ENCODE measurements around the gene SPRR2B. TPM values are rescaled to one million over a fixed set of nuclear protein-coding genes. Genes with fewer than 3 reads are reported as not detected.

The SPRR2B gene
- polyA plus RNA-seq, 3 donors: not detected

GRCh38 chr1:153087652-153088051, 16.2 kb upstream of the SPRR2B start:
- no peak overlapping the region for H3K27ac ChIP-seq (ENCODE audit: low read depth in 1 of 2, low read length in 2 of 2)
- no peak overlapping the region for H3K27ac Mint-ChIP-seq
- H3K4me1 Mint-ChIP-seq: no peaks in the 10 kb centered on the region
- no peak for TF ChIP-seq CTCF (IDR thresholded peaks at IDR 0.05)
- H3K36me3 Mint-ChIP-seq: no peaks in the 10 kb centered on the region
- no peak overlapping the region for H3K4me2 ChIP-seq (replicated peaks; ENCODE audit: extremely low read depth, low read length, poor library complexity, severe bottlenecking)
- H3K4me3 ChIP-seq (replicated peaks in 1 of 3; ENCODE audit: low read depth in 2 of 3, low read length in 3 of 3): no peak overlapping the region
- no peaks in the 10 kb centered on the region for H3K27me3 ChIP-seq (ENCODE audit: control insufficient read depth in 2 of 2, insufficient read depth in 2 of 2, low read length in 2 of 2)
- no peaks in the 10 kb centered on the region for H3K79me2 ChIP-seq (ENCODE audit: insufficient read depth, low read length)
- no peak overlapping the region for H3K4me3 Mint-ChIP-seq
- no peaks in the 10 kb centered on the region for H3K4me1 ChIP-seq (ENCODE audit: control insufficient read depth in 1 of 2, insufficient read depth in 2 of 2, low read length in 2 of 2)
- DNase-seq: no peak
- H3K36me3 ChIP-seq (replicated peaks in 1 of 2; ENCODE audit: control insufficient read depth in 1 of 2, insufficient read depth in 2 of 2, low read length in 2 of 2): no peaks in the 10 kb centered on the region
- H3K9me3 ChIP-seq (replicated peaks in 1 of 2; ENCODE audit: control insufficient read depth in 1 of 2, insufficient read depth in 1 of 2, low read length in 2 of 2): no peaks in the 10 kb centered on the region
- intact Hi-C loops (cut with micrococcal nuclease): no loop called here
- no peak overlapping the region for H3K9ac ChIP-seq (ENCODE audit: insufficient read depth, low read length, poor library complexity, severe bottlenecking)
- WGBS (ENCODE audit: insufficient coverage): 100% methylated on average over 1 of the region's 1 CpG
- H3K9me3 Mint-ChIP-seq: peaks cover 0 to 6% (median 3%) of the 10 kb centered on the region in 7 donors
- no peaks in the 10 kb centered on the region for H4K20me1 ChIP-seq (ENCODE audit: insufficient read depth, low read length)
- no peak overlapping the region for H2AFZ ChIP-seq (ENCODE audit: insufficient read depth, low read depth, low read length, poor library complexity, severe bottlenecking)
- H3K27me3 Mint-ChIP-seq (ENCODE audit: low read depth in 3 of 3): peaks cover 3 to 17% (median 5%) of the 10 kb centered on the region in 3 donors

GRCh38 chr1:153081736-153082135, 10.3 kb upstream of the SPRR2B start:
- Mint-ChIP-seq H3K36me3 (no peaks in the 10 kb centered on the region), H3K4me3 (no peak overlapping the region), H3K27ac (no peak overlapping the region), H3K27me3 (ENCODE audit: low read depth in 3 of 3) (peaks cover 0 to 6% (median 3%) of the 10 kb centered on the region in 3 donors), H3K4me1 (no peaks in the 10 kb centered on the region), H3K9me3 (peaks cover 0 to 14% (median 8%) of the 10 kb centered on the region in 7 donors)
- 100% methylated on average over 1 of the region's 3 CpGs for WGBS (ENCODE audit: insufficient coverage)
- Histone ChIP-seq H3K9me3 (replicated peaks in 1 of 2; ENCODE audit: control insufficient read depth in 1 of 2, insufficient read depth in 1 of 2, low read length in 2 of 2) (no peaks in the 10 kb centered on the region), H3K27me3 (ENCODE audit: control insufficient read depth in 2 of 2, insufficient read depth in 2 of 2, low read length in 2 of 2) (no peaks in the 10 kb centered on the region), H3K9ac (ENCODE audit: insufficient read depth, low read length, poor library complexity, severe bottlenecking) (no peak overlapping the region), H3K36me3 (replicated peaks in 1 of 2; ENCODE audit: control insufficient read depth in 1 of 2, insufficient read depth in 2 of 2, low read length in 2 of 2) (no peaks in the 10 kb centered on the region), H3K4me3 (replicated peaks in 1 of 3; ENCODE audit: low read depth in 2 of 3, low read length in 3 of 3) (no peak overlapping the region), H2AFZ (ENCODE audit: insufficient read depth, low read depth, low read length, poor library complexity, severe bottlenecking) (no peak overlapping the region), H3K27ac (ENCODE audit: low read depth in 1 of 2, low read length in 2 of 2) (no peak overlapping the region), H3K4me1 (ENCODE audit: control insufficient read depth in 1 of 2, insufficient read depth in 2 of 2, low read length in 2 of 2) (no peaks in the 10 kb centered on the region), H3K4me2 (replicated peaks; ENCODE audit: extremely low read depth, low read length, poor library complexity, severe bottlenecking) (no peak overlapping the region), H3K79me2 (ENCODE audit: insufficient read depth, low read length) (no peaks in the 10 kb centered on the region), H4K20me1 (ENCODE audit: insufficient read depth, low read length) (no peaks in the 10 kb centered on the region)
- intact Hi-C loops (cut with micrococcal nuclease): no loop called here
- no peak for DNase-seq
- no peak for TF ChIP-seq CTCF (IDR thresholded peaks at IDR 0.05)
